ENCODE results near the gene GPD1. TPM values are rescaled to one million over a fixed set of nuclear protein-coding genes. Genes with fewer than 3 reads are reported as not detected.
A peak's percentile ranks its signal among the peaks of the same experiment; 100 is the strongest.

GPD1 gene
- total RNA-seq, 1 experiment from 2014 or later, result 1.6 TPM

DNA sequence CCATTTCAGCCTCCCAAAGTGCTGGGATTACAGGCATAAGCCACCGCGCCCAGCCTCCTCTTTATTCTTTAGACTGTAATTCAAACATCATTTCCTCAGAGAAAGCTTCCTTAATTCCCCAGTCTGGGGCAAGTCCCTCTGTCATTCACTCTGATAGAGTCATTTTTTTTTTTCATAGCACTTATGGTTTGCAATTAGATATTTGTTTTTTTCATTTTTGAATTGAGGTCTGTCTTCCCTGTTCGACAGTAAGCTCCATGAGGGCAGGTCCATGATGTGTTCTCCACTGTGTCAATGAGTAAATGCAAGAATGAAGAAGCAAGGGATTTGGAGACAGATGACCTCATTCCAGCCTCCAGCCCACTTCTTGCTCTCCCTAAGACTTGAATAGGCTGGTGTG is 34.3 kb upstream of the GPD1 start:
- Histone ChIP-seq H3K4me1 (ENCODE audit: control insufficient read depth in 1 of 2, insufficient read depth in 2 of 2, low read length in 2 of 2) (peaks cover 0 to 19% of the 10 kb centered on the region in 2 experiments; a peak in 1 of 4 replicates), H3K79me2 (ENCODE audit: insufficient read depth, low read length) (no peaks in the 10 kb centered on the region), H3K9me3 (ENCODE audit: control insufficient read depth in 1 of 2, insufficient read depth in 1 of 2, low read depth in 1 of 2, low read length in 2 of 2) (no peaks in the 10 kb centered on the region), H3K9me2 (ENCODE audit: insufficient read depth) (no peaks in the 10 kb centered on the region), H3K27me3 (ENCODE audit: insufficient read depth, low read length) (no peaks in the 10 kb centered on the region), H4K20me1 (ENCODE audit: insufficient read depth) (no peaks in the 10 kb centered on the region), H2AFZ (ENCODE audit: low read depth, low read length, poor library complexity, severe bottlenecking) (no peak overlapping the region), H3K36me3 (ENCODE audit: control insufficient read depth in 1 of 2, insufficient read depth in 2 of 2, low read length in 2 of 2) (0 out of 4 replicates have a peak, but pooled peaks cover 0 to 2% of the 10 kb centered on the region in 2 experiments), H3K4me2 (ENCODE audit: low read length) (no peak overlapping the region), H3K4me3 (replicated peaks in 1 of 2; ENCODE audit: low read depth in 1 of 2, low read length in 2 of 2) (no peak overlapping the region), H3K27ac (ENCODE audit: low read depth, low read length) (no peak overlapping the region), H3K9ac (ENCODE audit: low read length) (no peak overlapping the region)
- no TSS peak for BruUV-seq (replicated peaks)
- POLR2A ChIA-PET, result no interaction called here
- TF ChIP-seq EZH2phosphoT487 (IDR thresholded peaks at IDR 0.05; ENCODE audit: borderline replicate concordance), result no peak
- CTCF ChIA-PET, result interaction anchor here (1.0 to 3.3 kb wide), 5 partner anchors 19 to 328 kb away, joined by 3 to 65 read pairs (median 7); partner anchors contain the start of gene TMBIM6
- RAD21 ChIA-PET (ENCODE audit: low non-redundant PET in 1 of 2, low total read pairs in 2 of 2, uncharacterized antibody in 2 of 2, unreplicated experiment in 2 of 2), result interaction anchor here in 1 of 2 experiments (1.9 kb wide), 1 partner anchor 102 kb away, joined by 6 read pairs; no protein-coding TSS in a partner anchor
- intact Hi-C loops (cut with micrococcal nuclease), result no loop called here
- DNase-seq (ENCODE audit: low read depth, low spot score) (no peak), ATAC-seq (no peak)

DNA sequence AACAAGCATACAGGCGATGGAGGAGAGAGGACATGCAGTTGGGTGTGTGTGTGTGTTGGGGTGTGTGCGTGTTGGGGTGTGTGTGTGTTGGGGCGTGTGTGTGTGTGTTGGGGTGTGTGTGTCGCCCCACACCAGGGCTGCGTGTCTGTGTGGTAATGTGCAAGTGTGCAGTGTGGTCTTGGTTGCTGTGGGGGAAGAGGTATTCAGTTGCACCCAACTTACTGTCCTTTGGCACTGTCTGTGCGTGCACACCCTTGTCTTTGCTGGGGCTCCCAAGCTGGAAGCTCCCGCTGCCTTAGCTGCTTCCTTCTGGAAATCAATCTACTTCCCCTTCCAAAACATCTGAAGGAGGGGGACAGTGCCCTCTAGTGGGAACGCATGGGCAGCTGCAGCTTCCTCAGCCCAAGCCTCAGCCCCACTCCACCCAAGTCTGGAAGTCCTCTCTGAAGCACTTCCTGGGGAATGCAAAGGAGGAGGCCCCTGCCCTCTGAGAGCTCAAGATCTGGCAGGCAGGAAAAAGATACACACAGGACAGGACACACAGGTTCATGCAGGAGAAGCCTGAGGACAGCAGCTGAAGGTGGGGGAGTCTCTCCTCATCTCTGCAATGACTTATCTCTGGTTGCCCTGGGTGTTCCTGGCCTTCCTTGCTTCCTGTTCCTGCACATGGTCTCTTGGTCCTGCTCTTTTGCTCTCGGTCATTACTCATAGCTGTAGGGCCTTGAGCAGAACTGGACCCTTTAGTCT is 33.3 kb upstream of the GPD1 start:
- H3K27me3 ChIP-seq (ENCODE audit: insufficient read depth, low read length), result no peaks in the 10 kb centered on the region
- H2AFZ ChIP-seq (ENCODE audit: low read depth, low read length, poor library complexity, severe bottlenecking), result no peak overlapping the region
- ChIA-PET CTCF (interaction anchor here (0.5 to 3.3 kb wide), 25 partner anchors 14 to 340 kb away, joined by 3 to 65 read pairs (median 4); partner anchors contain the start of genes COX14, NCKAP5L, SMARCD1 and TMBIM6), POLR2A (interaction anchor here (0.5 to 0.6 kb wide), 2 partner anchors 153 to 693 kb away, joined by 3 to 5 read pairs; partner anchors contain the start of gene ATF1), RAD21 (ENCODE audit: low non-redundant PET in 1 of 2, low total read pairs in 2 of 2, uncharacterized antibody in 2 of 2, unreplicated experiment in 2 of 2) (interaction anchor here (0.6 to 1.9 kb wide), 7 partner anchors 32 to 203 kb away, joined by 3 to 9 read pairs (median 6); no protein-coding TSS in a partner anchor)
- no peaks in the 10 kb centered on the region for H3K79me2 ChIP-seq (ENCODE audit: insufficient read depth, low read length)
- no peak overlapping the region for H3K27ac ChIP-seq (ENCODE audit: low read depth, low read length)
- H3K4me3 ChIP-seq (replicated peaks in 1 of 2; ENCODE audit: low read depth in 1 of 2, low read length in 2 of 2), result no peak overlapping the region
- no peaks in the 10 kb centered on the region for H3K9me2 ChIP-seq (ENCODE audit: insufficient read depth)
- peaks cover 0 to 26% of the 10 kb centered on the region in 2 experiments; a peak in 1 of 4 replicates for H3K4me1 ChIP-seq (ENCODE audit: control insufficient read depth in 1 of 2, insufficient read depth in 2 of 2, low read length in 2 of 2)
- peak; percentile 78 for ATAC-seq
- 0 out of 4 replicates have a peak, but pooled peaks cover 0 to 2% of the 10 kb centered on the region in 2 experiments for H3K36me3 ChIP-seq (ENCODE audit: control insufficient read depth in 1 of 2, insufficient read depth in 2 of 2, low read length in 2 of 2)
- peak; percentile 64 for DNase-seq (ENCODE audit: low read depth, low spot score)
- no peaks in the 10 kb centered on the region; the same call in 1 of the 2 replicates for H4K20me1 ChIP-seq (ENCODE audit: insufficient read depth)
- H3K9me3 ChIP-seq (ENCODE audit: control insufficient read depth in 1 of 2, insufficient read depth in 1 of 2, low read depth in 1 of 2, low read length in 2 of 2), result no peaks in the 10 kb centered on the region
- TF ChIP-seq ELF1 (IDR thresholded peaks at IDR 0.05; ENCODE audit: borderline replicate concordance, low read depth), result no peak
- peak; percentile 89 for TF ChIP-seq RAD21 (IDR thresholded peaks at IDR 0.05; ENCODE audit: low read depth)
- peak; percentile 88 to 98 (median 97) for TF ChIP-seq CTCF (IDR thresholded peaks at IDR 0.05 in 2 of 3, conservative IDR thresholded peaks at IDR 0.05 in 1 of 3; ENCODE audit: borderline replicate concordance in 1 of 3, insufficient read depth in 1 of 3, low read depth in 2 of 3, low read length in 2 of 3)
- no peak for TF ChIP-seq MAX (IDR thresholded peaks at IDR 0.05)
- peak; percentile 22 for TF ChIP-seq YY1 (IDR thresholded peaks at IDR 0.05; ENCODE audit: extremely low read depth, insufficient replicate concordance, low read depth, low read length)
- TF ChIP-seq CBX3 (IDR thresholded peaks at IDR 0.05; ENCODE audit: low read depth), result no peak
- TF ChIP-seq, protein P1, sequence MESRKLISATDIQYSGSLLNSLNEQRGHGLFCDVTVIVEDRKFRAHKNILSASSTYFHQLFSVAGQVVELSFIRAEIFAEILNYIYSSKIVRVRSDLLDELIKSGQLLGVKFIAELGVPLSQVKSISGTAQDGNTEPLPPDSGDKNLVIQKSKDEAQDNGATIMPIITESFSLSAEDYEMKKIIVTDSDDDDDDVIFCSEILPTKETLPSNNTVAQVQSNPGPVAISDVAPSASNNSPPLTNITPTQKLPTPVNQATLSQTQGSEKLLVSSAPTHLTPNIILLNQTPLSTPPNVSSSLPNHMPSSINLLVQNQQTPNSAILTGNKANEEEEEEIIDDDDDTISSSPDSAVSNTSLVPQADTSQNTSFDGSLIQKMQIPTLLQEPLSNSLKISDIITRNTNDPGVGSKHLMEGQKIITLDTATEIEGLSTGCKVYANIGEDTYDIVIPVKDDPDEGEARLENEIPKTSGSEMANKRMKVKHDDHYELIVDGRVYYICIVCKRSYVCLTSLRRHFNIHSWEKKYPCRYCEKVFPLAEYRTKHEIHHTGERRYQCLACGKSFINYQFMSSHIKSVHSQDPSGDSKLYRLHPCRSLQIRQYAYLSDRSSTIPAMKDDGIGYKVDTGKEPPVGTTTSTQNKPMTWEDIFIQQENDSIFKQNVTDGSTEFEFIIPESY (IDR thresholded peaks at IDR 0.05; ENCODE audit: extremely low read depth, insufficient replicate concordance, low read length), result no peak
- no peak overlapping the region for H3K9ac ChIP-seq (ENCODE audit: low read length)
- intact Hi-C loops (cut with micrococcal nuclease), result loop anchor here (1.0 to 2.0 kb wide), 3 partner anchors 31 to 294 kb away; no protein-coding TSS in a partner anchor
- H3K4me2 ChIP-seq (ENCODE audit: low read length), result no peak overlapping the region
- no TSS peak for BruUV-seq (replicated peaks)

Data from HCT116 (cell line).